H9 (cell line): ENCODE measurements around the gene MRPL46. TPM values are rescaled to one million over a fixed set of nuclear protein-coding genes. Genes with fewer than 3 reads are reported as not detected.

Experiments used
- DNase-seq: peaks from one replicate; pipeline ENCODE4 v3.0.0-alpha.2; 2017
- H2AFZ ChIP-seq: one replicate; pipeline ENCODE4 v1.6.1; 2013; ENCODE audit warnings: mild to moderate bottlenecking, low read length, control low read depth, moderate library complexity
- H2AK5ac ChIP-seq: 2 replicates; pipeline ENCODE4 v1.6.1; 2013; ENCODE audit warnings: low read length, control low read depth, mixed read lengths; ENCODE audit not compliant: insufficient read length
- H2BK120ac ChIP-seq: one replicate; pipeline ENCODE4 v1.6.1; 2013; ENCODE audit warnings: low read depth, mild to moderate bottlenecking, low read length, control low read depth, inconsistent platforms; ENCODE audit not compliant: poor library complexity, severe bottlenecking
- H2BK12ac ChIP-seq: 2 replicates; pipeline ENCODE4 v1.6.1; 2013; ENCODE audit warnings: low read length, control low read depth, mixed read lengths, low read depth; ENCODE audit not compliant: insufficient read length
- H2BK15ac ChIP-seq: 2 replicates; pipeline ENCODE4 v1.6.1; 2013; ENCODE audit warnings: low read depth, low read length, control low read depth
- H2BK20ac ChIP-seq: one replicate; pipeline ENCODE4 v1.6.1; 2013; ENCODE audit warnings: low read depth, mild to moderate bottlenecking, low read length, control low read depth, inconsistent platforms; ENCODE audit not compliant: poor library complexity, severe bottlenecking
- H2BK5ac ChIP-seq: 2 replicates; pipeline ENCODE4 v1.6.1; 2013; ENCODE audit warnings: low read length, control low read depth, mixed read lengths; ENCODE audit not compliant: insufficient read length
- H3K14ac ChIP-seq: 2 replicates; pipeline ENCODE4 v1.6.1; 2013; ENCODE audit warnings: low read length, control low read depth; ENCODE audit not compliant: insufficient read depth
- H3K18ac ChIP-seq: 2 replicates; pipeline ENCODE4 v1.6.1; 2013; ENCODE audit warnings: low read depth, mild to moderate bottlenecking, mixed read lengths, low read length, control low read depth; ENCODE audit not compliant: insufficient read length
- H3K23ac ChIP-seq: 2 replicates; pipeline ENCODE4 v1.6.1; 2013; ENCODE audit warnings: low read length, control low read depth, mixed read lengths, low read depth; ENCODE audit not compliant: insufficient read length
- H3K23me2 ChIP-seq: 2 replicates; pipeline ENCODE4 v1.6.1; 2013; ENCODE audit warnings: low read depth, mild to moderate bottlenecking, mixed read lengths, low read length, control low read depth; ENCODE audit not compliant: insufficient read length, poor library complexity, severe bottlenecking
- H3K27ac ChIP-seq: 2 replicates; pipeline ENCODE4 v1.5.1; 2013; ENCODE audit warnings: low read length, control low read depth, mixed read lengths, low read depth; ENCODE audit not compliant: insufficient read length
- H3K27me3 ChIP-seq: 2 replicates; pipeline ENCODE4 v1.6.1; 2013; ENCODE audit warnings: low read length, control low read depth, inconsistent platforms; ENCODE audit not compliant: insufficient read depth
- H3K4ac ChIP-seq: 2 replicates; pipeline ENCODE4 v1.6.1; 2013; ENCODE audit warnings: low read depth, mild to moderate bottlenecking, control low read depth, inconsistent platforms, low read length, moderate library complexity
- H3K4me1 ChIP-seq: 2 replicates; pipeline ENCODE4 v1.6.1; 2013; ENCODE audit warnings: low read length, control low read depth, inconsistent platforms; ENCODE audit not compliant: insufficient read depth
- H3K4me2 ChIP-seq: 2 replicates; pipeline ENCODE4 v1.6.1; 2013; ENCODE audit warnings: low read length, control low read depth, mixed read lengths; ENCODE audit not compliant: insufficient read length, insufficient read depth
- H3K56ac ChIP-seq: 2 replicates; pipeline ENCODE4 v1.6.1; 2013; ENCODE audit warnings: low read depth, mild to moderate bottlenecking, mixed read lengths, low read length, control low read depth; ENCODE audit not compliant: insufficient read length
- H3K79me1 ChIP-seq: 2 replicates; pipeline ENCODE4 v1.6.1; 2013; ENCODE audit warnings: low read depth, mild to moderate bottlenecking, moderate library complexity, low read length, control low read depth, inconsistent platforms; ENCODE audit not compliant: insufficient read depth, poor library complexity, severe bottlenecking
- H3K79me2 ChIP-seq: 2 replicates; pipeline ENCODE4 v1.6.1; 2013; ENCODE audit warnings: low read length, control low read depth, inconsistent platforms; ENCODE audit not compliant: insufficient read depth
- H3K9ac ChIP-seq: 2 replicates; pipeline ENCODE4 v1.6.1; 2013; ENCODE audit warnings: low read length, control low read depth, mixed read lengths; ENCODE audit not compliant: insufficient read length; ENCODE audit errors: extremely low read depth
- H3K9me3 ChIP-seq: one replicate; pipeline ENCODE4 v1.6.1; 2013; ENCODE audit warnings: low read depth, low read length, inconsistent platforms; ENCODE audit not compliant: control insufficient read depth
- H3T11ph ChIP-seq: one replicate; pipeline ENCODE4 v1.6.1; 2013; ENCODE audit warnings: mild to moderate bottlenecking, low read length, control low read depth, inconsistent platforms
- H4K20me1 ChIP-seq: one replicate; pipeline ENCODE4 v1.6.1; 2013; ENCODE audit not compliant: control insufficient read depth, insufficient read length, insufficient read depth
- H4K5ac ChIP-seq: 2 replicates; pipeline ENCODE4 v1.6.1; 2013; ENCODE audit warnings: low read depth, mild to moderate bottlenecking, mixed read lengths, low read length, control low read depth; ENCODE audit not compliant: insufficient read length
- H4K8ac ChIP-seq: replicated peaks from 2 replicates; pipeline ENCODE4 v1.6.1; 2013; ENCODE audit warnings: low read length, control low read depth, mixed read lengths, low read depth; ENCODE audit not compliant: insufficient read length
- H4K91ac ChIP-seq: 2 replicates; pipeline ENCODE4 v1.6.1; 2013; ENCODE audit warnings: low read depth, mild to moderate bottlenecking, moderate library complexity, mixed read lengths, low read length, control low read depth; ENCODE audit not compliant: insufficient read length
- H3K27ac Mint-ChIP-seq, 3 experiments: 2 replicates in 2 of 3; 3 replicates in 1 of 3; pipeline ENCODE4 v1.8.0; 2020 to 2021; ENCODE audit warnings: mixed read lengths in 3 of 3, mild to moderate bottlenecking in 1 of 3, moderate library complexity in 1 of 3
- H3K27me3 Mint-ChIP-seq: 2 replicates; pipeline ENCODE4 v1.8.0; 2021; ENCODE audit warnings: low read depth, mild to moderate bottlenecking, moderate library complexity, mixed read lengths
- H3K36me3 Mint-ChIP-seq, 3 experiments: 2 replicates in 2 of 3; 3 replicates in 1 of 3; pipeline ENCODE4 v1.8.0; 2020 to 2021; ENCODE audit warnings: low read depth in 3 of 3, mixed read lengths in 3 of 3; ENCODE audit not compliant: insufficient read depth in 1 of 3
- H3K4me1 Mint-ChIP-seq, 2 experiments: 2 replicates each; pipeline ENCODE4 v1.8.0; 2020; ENCODE audit warnings: mixed read lengths in 2 of 2
- H3K4me3 Mint-ChIP-seq, 2 experiments: 2 replicates in 1 of 2; 3 replicates in 1 of 2; pipeline ENCODE4 v1.8.0; 2020 to 2021; ENCODE audit warnings: mild to moderate bottlenecking in 2 of 2, mixed read lengths in 2 of 2, moderate library complexity in 1 of 2
- H3K9me3 Mint-ChIP-seq, 2 experiments: 2 replicates in 1 of 2; 3 replicates in 1 of 2; pipeline ENCODE4 v1.8.0; 2020; ENCODE audit warnings: mild to moderate bottlenecking in 2 of 2, mixed read lengths in 2 of 2, moderate library complexity in 1 of 2
- CTCF ChIP-seq: fragments of 200-600 bp; sonication (generic); conservative IDR thresholded peaks from 3 replicates; pipeline ENCODE4 v1.8.0; 2021; ENCODE audit warnings: antibody characterized with exemption, mild to moderate bottlenecking
- WGBS: extraction: QIAGEN DNeasy Blood & Tissue Kit; methylation state at CpG from one replicate; pipeline ENCODE4 v1.1.7; 2013; ENCODE audit warnings: missing lambda C conversion rate, low lambda C conversion rate, mixed read lengths; ENCODE audit not compliant: insufficient read length; ENCODE audit errors: extremely low coverage; 5-methylcytosine and 5-hydroxymethylcytosine counted together
- total RNA-seq: library from RNA; stranded (reverse); gene quantifications from 2 replicates; pipeline ENCODE4 v1.2.1, GENCODE V29; 2021

Gene MRPL46
- total RNA-seq, 1 experiment from 2014 or later: 29.3 TPM

GRCh38 chr15:88493844-88494243 lies 26.7 kb upstream of the MRPL46 start:
- Mint-ChIP-seq H3K27me3 (peaks cover 4% of the 10 kb centered on the region; the same call in 1 of the 2 replicates), H3K27ac (no peak overlapping the region), H3K36me3 (no peaks in the 10 kb centered on the region), H3K9me3 (no peaks in the 10 kb centered on the region), H3K4me3 (no peak overlapping the region), H3K4me1 (peaks cover 16 to 20% of the 10 kb centered on the region in 2 experiments)
- Histone ChIP-seq H2BK5ac (no peak overlapping the region), H3K4ac (no peak overlapping the region), H3K18ac (no peak overlapping the region), H3K23ac (no peak overlapping the region), H4K20me1 (no peaks in the 10 kb centered on the region), H3K23me2 (no peaks in the 10 kb centered on the region), H4K91ac (no peak overlapping the region), H3K9me3 (no peaks in the 10 kb centered on the region), H3K79me1 (no peaks in the 10 kb centered on the region), H4K5ac (no peak overlapping the region), H3K9ac (no peak overlapping the region), H4K8ac (no peak overlapping the region), H3K4me1 (no peaks in the 10 kb centered on the region), H3K27me3 (no peaks in the 10 kb centered on the region), H3K56ac (no peak overlapping the region), H3K4me2 (no peak overlapping the region), H2AK5ac (no peak overlapping the region), H3K79me2 (no peaks in the 10 kb centered on the region), H2BK12ac (no peak overlapping the region), H3T11ph (no peak overlapping the region), H2AFZ (no peak overlapping the region), H3K14ac (no peak overlapping the region), H2BK120ac (no peak overlapping the region), H2BK15ac (no peak overlapping the region), H2BK20ac (no peak overlapping the region), H3K27ac (no peak overlapping the region)
- no CpG with 5 or more reads among the region's 10 CpGs for WGBS
- no peak for DNase-seq
- no peak for TF ChIP-seq CTCF
